ENCODE results near the gene CDH24. TPM values are rescaled to one million over a fixed set of nuclear protein-coding genes. Genes with fewer than 3 reads are reported as not detected.

CDH24 gene
- polyA plus RNA-seq, 10 donors: 2.8 to 5.5 (median 3.8) TPM

GRCh38 chr14:23045419-23046357 is 11.6 kb downstream of the CDH24 start:
- no peak for DNase-seq

- no peak for DNase-seq
Observed at GRCh38 chr14:23044840-23045239, 12.5 kb downstream of the CDH24 start.

DNA sequence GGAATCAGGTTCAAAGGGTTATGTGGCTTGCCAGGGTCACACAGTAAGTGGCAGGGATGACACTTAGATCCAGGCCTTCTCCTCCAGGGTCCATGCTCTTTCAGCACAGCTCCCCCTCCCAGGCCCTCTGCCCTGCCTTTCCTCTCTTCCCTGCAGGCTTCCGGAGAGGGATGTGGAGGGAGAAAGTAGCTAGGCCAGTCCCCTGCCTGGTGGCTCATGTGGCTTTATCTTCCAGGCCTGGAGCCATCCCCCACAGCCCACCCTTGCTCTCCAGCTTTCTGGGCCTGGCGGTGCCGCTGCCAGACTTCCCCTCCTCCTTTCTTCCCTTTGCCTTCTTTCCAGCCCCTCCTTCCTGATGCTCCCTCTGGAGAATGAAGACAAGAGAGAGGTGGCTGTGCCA is 13.6 kb downstream of the CDH24 start:
- no peak for DNase-seq

DNA sequence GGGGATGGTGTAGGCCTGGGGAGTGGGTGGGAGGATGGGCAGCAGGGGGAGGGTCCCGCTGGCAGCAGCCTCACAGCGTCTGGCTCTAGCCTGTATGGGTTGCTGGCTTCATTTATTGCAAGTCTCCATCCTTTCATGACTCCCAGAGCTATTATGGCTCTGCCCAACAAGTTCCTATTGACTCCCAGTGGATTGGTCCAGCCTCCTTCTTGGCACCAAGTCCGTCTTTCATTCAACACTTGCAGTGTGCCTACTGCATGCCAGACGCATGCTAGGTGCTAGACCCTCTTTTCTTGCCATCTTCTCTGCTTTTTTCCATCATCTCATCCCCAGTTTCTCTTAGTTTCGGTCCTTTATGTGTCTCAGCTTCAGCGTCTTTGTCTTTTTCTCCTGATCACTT is 14.2 kb downstream of the CDH24 start:
- no peak for DNase-seq

DNA sequence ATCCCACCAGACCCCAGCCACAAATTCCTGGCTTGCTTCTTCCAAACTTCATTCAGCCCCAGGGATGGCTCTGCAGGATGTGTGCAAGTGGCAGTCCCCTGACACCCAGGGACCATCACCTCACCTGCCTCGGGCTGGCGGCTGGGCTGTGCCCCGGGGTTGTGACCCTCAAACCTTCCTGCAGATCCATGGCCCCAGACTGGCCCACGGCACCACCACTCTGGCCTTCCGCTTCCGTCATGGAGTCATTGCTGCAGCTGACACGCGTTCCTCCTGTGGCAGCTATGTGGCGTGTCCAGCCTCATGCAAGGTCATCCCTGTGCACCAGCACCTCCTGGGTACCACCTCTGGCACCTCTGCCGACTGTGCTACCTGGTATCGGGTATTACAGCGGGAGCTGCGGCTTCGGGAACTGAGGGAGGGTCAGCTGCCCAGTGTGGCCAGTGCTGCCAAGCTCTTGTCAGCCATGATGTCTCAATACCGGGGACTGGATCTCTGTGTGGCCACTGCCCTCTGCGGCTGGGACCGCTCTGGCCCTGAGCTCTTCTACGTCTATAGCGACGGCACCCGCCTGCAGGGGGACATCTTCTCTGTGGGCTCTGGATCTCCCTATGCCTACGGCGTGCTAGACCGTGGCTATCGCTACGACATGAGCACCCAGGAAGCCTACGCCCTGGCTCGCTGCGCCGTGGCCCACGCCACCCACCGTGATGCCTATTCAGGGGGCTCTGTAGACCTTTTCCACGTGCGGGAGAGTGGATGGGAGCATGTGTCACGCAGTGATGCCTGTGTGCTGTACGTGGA is 15.0 kb downstream of the CDH24 start, which contains the start of gene PSMB11:
Gene PSMB11 (plus strand): TSS at position 51 of the 804 bp plus-strand sequence. CDS start 14 bp downstream, at position 65.
- DNase-seq: no peak

GRCh38 chr14:23041729-23042128 is 15.6 kb downstream of the CDH24 start:
- DNase-seq: no peak

DNA sequence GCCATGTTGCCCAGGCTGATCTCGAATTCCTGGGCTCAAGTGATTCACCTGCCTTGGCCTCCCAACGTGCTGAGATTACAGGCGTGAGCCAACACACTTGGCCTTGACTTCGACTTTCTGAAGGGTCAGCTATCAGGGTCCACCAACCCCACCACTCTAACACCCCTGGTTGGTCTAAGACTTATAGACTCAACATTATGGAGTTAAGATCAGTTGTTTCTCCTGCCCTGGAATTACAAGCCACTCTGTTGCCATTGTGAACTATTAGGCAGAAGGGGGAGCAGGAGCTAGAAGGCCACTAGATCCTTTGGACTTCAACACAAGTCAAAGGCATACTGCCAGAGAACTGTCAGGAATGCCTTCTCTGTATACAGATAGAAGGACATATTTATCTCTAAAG is 17.2 kb downstream of the CDH24 start:
- no peak for DNase-seq

DNA sequence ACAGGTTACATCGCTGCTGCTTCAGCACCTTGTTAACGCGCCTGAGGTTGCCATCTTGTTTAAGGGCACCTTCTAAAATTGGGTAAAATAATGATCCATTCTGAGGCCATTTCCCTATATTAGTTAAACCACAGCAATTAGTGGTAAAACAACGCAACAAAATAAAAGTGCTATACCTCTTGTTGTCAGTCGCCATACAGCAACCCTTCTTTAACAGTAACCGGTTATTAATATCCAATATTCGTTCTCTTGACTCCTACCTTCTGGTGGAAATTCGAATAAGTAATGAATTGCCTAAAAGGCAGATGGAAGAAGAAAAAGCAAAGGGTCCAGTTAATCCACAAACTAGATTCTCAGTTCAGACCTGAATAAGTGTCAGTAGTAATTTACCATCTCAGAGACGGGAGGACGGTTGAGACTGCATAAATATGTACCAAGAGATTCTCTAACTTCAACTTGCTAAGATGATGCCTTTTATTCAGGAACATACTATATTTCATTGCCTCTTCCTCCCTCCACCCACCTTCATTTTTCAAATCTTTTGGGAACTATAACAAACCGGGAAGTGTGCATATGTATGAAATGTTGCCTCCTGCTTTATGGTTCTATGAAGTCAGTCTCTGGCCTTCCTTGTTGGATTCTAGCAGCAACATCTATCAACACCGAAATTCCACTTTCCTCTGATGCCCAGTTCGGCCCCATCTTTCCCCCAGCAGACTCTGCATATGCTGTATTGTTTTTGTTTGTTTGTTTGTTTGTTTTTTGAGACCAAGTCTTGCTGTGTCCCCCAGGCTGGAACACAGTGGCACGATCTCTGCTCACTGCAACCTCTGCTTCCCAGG is 21.8 kb downstream of the CDH24 start:
- DNase-seq: peak in 1 of 3 donors; percentile 59

DNA sequence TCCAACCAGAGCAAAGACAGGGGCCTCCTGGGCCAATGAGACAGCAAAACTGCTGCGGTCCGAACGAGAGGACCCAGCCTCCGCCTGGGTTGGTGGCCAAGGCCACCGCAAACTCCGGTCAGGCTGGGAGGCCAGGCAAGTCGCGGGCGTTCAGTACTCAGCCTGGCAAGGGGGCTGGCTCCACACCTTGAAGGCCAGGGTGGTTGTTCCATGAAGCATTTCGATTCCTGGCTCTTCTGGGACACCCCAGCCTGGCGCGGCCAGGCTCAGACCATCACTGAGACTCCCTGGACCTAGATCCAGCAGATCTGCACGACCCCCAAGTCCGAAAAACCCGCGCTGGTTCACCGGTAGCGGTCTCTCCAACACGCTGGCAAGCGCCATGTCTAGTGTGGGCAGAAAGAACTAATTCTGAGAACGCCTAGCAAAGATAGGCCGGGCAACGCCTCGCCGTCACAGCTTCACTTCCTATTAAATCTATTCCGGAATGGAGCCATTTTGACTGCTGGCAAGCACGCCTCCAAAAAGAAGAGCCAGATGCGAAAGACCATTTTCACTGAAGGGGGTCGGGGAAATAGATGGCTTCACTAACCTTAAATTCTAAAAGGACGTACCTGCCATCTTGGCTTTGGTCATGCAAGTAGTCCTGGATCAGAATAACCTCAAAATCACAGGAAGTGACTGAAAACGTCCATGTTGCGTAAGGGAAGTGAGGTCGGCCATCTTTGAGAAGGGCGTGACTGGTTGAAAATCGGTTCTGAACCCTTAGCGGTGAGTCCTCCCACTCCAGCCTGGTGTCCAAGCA is 22.6 kb downstream of the CDH24 start, which contains the start of gene PSMB5:
Gene PSMB5 (minus strand): TSS at position 403 of the 805 bp plus-strand sequence. CDS start 19 bp downstream, at position 384.
- DNase-seq: peak; percentile 95 to 99 (median 95)

GRCh38 chr14:23033801-23034497 is 23.4 kb downstream of the CDH24 start:
- DNase-seq: peak in 1 of 3 donors; percentile 25

DNA sequence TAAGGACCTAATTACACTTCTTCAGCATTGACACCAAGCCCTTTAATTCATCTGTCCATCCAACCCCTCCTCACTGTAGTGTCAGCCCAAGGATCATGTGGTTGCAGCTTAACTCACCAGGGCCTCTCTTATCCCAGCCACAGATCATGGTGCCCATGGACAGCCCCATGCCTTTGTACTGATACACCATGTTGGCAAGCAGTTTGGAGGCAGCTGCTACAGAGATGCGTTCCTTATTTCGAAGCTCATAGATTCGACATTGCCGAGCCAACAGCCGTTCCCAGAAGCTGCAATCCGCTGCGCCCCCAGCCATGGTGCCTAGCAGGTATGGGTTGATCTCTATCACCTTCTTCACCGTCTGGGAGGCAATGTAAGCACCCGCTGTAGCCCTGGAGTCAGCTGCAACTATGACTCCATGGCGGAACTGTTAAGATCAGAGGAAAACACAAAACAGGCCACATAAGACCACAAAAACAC is 24.0 kb downstream of the CDH24 start:
- DNase-seq: no peak

DNA sequence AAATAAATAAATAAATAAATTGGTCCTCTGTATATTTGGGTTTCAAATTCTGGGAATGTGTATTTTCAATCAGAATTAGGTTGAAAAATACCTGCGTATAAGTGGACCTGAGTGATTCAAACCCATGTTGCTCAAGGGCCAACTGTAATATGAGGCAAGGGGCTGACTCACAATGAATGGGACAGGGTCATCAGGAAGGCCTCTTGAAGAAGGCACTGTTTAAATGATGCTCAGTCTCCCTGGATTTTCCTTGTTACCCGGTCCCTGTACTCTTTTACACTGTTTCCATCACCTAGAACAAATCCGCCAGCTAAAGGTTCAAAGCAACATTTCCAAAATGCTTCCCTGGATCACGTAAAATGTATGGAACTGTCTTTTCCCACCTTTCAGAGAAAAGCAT is 26.4 kb downstream of the CDH24 start:
- DNase-seq: no peak

- no peak for DNase-seq
Observed at GRCh38 chr14:23028799-23029198, 28.5 kb downstream of the CDH24 start.

- DNase-seq: no peak
Observed at GRCh38 chr14:23025151-23025814, 32.0 kb downstream of the CDH24 start.

DNA sequence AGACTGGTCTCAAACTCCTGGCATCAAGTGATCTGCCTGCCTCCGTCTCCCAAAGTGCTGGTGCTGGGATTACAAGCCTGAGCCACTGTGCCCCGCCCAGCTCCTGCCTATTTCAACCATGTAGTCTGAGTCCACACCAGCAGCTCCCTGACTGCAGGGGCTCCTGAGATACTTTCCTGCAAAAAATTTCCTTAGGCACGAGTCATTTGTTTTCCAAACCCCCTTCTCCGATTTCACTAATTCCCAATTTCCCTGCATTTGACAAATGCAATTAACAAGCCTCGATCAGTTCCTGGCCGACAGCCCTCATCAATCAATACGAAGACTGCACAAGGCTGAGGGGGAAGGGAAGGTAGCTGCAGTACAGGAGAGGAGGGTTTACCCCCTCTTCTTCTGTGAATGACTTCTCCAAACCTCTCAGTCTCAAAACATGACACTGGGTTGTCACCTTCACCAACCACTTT is 32.7 kb downstream of the CDH24 start:
- DNase-seq: no peak

DNA sequence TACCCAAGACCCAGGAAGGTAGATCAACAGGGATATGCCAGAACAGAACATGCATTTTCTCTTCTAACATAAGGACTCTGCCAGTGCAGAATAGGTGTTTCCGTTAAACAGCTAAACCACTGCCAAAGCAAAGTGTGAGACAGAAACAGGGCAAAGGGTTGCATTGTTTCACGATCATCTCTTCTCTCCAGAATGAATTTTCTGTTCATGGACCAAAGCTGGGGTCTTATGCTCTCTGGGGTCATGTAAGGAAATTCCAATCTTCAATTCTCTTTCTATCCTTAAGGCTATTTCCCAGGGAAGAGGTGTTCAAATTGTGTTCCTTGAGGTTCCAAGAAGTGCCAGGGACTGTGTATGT is 33.5 kb downstream of the CDH24 start:
- DNase-seq: no peak

- DNase-seq: no peak
Observed at GRCh38 chr14:23023022-23023794, 34.1 kb downstream of the CDH24 start.

- DNase-seq: no peak
Observed at GRCh38 chr14:23021889-23022442, 35.4 kb downstream of the CDH24 start.
